ENCODE results near the gene SGCD. TPM values are rescaled to one million over a fixed set of nuclear protein-coding genes. Genes with fewer than 3 reads are reported as not detected.
"Not testable (repeated sequence)": the region's sequence is repeated elsewhere in the genome, so short reads cannot be mapped to it uniquely, and the experiment has no call there.

Gene SGCD
- total RNA-seq, 6 experiments from 2014 or later = 5.2 to 6.7 (median 6.4) TPM

DNA sequence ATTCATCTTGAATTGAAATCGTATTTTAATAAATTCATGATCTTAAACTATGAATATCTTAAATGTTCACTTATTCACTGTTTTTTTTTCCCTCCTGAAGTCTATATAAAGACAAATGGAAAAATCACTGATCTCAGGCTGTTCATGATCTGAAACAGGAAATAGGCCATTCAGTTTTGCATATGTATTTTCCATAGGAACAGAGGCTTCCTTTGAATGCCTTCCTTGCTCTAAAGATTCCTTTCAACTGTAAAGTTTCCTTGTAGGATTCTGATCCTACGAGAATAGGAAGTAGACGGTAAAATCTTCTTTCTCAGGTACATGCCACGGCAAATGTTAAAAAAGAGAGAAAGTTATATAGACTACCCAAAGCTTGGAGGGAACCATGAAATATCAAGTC, 328.8 kb downstream of the SGCD start:
- Mint-ChIP-seq H3K27ac (no peak overlapping the region), H3K4me3 (no peak overlapping the region), H3K27me3 (ENCODE audit: insufficient read depth) (no peaks in the 10 kb centered on the region), H3K36me3 (ENCODE audit: low read depth) (no peaks in the 10 kb centered on the region), H3K9me3 (peaks cover 5% of the 10 kb centered on the region), H3K4me1 (ENCODE audit: low read depth) (no peaks in the 10 kb centered on the region)
- DNase-seq = no peak
- TF ChIP-seq, protein P1, sequence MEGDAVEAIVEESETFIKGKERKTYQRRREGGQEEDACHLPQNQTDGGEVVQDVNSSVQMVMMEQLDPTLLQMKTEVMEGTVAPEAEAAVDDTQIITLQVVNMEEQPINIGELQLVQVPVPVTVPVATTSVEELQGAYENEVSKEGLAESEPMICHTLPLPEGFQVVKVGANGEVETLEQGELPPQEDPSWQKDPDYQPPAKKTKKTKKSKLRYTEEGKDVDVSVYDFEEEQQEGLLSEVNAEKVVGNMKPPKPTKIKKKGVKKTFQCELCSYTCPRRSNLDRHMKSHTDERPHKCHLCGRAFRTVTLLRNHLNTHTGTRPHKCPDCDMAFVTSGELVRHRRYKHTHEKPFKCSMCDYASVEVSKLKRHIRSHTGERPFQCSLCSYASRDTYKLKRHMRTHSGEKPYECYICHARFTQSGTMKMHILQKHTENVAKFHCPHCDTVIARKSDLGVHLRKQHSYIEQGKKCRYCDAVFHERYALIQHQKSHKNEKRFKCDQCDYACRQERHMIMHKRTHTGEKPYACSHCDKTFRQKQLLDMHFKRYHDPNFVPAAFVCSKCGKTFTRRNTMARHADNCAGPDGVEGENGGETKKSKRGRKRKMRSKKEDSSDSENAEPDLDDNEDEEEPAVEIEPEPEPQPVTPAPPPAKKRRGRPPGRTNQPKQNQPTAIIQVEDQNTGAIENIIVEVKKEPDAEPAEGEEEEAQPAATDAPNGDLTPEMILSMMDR (IDR thresholded peaks at IDR 0.05) = no peak

DNA sequence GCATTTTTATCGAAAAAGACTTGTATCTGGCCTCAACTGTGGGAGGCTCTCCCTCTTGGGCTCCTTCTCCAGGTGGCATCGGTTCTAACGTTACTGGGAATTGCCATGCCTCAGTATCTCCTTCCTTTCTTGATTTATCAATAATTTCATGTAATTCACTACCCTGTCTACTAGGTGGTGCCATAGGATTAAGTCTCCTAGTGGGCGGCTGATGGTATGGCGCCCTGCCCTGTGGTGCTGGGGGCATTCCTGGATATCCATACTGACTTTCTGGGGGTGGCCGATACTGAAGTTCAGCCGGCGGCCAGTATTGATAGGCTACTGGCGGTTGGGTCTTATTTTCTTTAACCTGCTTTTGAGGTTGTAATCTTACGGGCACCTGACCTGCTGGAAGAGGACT, 337.9 kb downstream of the SGCD start:
- H3K27me3 Mint-ChIP-seq (ENCODE audit: insufficient read depth); H3K4me3 Mint-ChIP-seq; H3K27ac Mint-ChIP-seq; H3K9me3 Mint-ChIP-seq; H3K36me3 Mint-ChIP-seq (ENCODE audit: low read depth); H3K4me1 Mint-ChIP-seq (ENCODE audit: low read depth); DNase-seq: not testable (repeated sequence)

DNA sequence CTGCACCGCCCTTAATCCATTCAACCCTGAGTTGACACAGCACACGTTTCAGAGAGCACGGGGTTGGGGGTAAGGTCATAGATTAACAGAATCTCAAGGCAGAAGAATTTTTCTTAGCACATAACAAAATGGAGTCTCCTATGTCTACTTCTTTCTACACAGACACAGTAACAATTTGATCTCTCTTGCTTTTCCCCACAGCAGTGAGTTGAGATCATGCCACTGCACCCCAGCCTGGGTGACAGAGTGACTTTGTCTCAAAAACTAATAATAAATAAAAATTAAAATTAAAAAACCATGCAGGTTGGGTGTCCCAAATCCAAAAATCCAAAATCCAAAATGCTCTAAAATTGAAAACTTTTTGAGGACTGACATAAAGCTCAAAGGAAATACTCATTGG, 339.7 kb downstream of the SGCD start:
- not testable (repeated sequence) for DNase-seq; H3K36me3 Mint-ChIP-seq (ENCODE audit: low read depth); H3K4me3 Mint-ChIP-seq; H3K27me3 Mint-ChIP-seq (ENCODE audit: insufficient read depth); H3K9me3 Mint-ChIP-seq; H3K27ac Mint-ChIP-seq; H3K4me1 Mint-ChIP-seq (ENCODE audit: low read depth)

DNA sequence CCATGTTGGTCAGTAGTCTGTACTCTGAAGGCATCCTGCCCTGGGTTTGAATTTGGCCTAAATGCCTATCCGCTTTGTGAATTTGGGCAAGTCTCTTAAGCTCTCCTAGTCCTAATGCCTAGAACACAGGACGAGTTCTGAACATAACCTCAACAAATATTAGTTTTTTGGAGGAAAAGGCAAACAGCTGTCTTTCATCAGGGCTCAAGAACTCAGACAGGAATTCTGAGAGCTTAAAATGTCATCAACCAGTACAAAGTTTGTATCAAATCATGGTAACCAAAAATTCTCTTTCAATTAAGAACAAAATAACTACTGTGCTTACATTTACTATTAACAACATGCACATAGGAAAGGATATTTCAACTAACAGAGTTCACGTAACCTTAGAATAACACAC, 340.7 kb downstream of the SGCD start:
- Mint-ChIP-seq H3K4me1 (ENCODE audit: low read depth) (no peaks in the 10 kb centered on the region), H3K27ac (no peak overlapping the region), H3K27me3 (ENCODE audit: insufficient read depth) (no peaks in the 10 kb centered on the region), H3K4me3 (no peak overlapping the region), H3K36me3 (ENCODE audit: low read depth) (no peaks in the 10 kb centered on the region), H3K9me3 (peaks cover 4% of the 10 kb centered on the region; the same call in 1 of the 2 replicates)
- TF ChIP-seq, protein P1 (IDR thresholded peaks at IDR 0.05) = no peak
- no peak for DNase-seq

DNA sequence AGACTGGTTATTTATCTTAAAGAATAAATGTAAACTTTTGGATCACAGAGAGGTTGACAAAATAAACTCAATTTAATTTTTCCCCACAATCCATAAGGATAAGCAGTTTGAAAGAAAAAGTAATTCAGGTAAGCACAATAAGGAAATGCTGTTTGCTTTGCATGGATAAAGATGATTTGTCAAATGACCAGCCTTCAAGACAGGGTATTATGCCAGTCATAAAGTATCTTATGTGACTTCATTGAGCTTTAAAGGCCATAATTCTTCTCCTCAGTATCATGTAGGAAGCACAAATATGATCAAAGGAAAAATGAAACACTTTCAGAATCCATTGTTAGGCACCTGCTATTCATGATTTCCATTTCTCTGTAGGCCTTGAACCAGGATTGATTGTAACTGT, 342.5 kb downstream of the SGCD start:
- no peaks in the 10 kb centered on the region for H3K4me1 Mint-ChIP-seq (ENCODE audit: low read depth)
- no peak overlapping the region for H3K27ac Mint-ChIP-seq
- H3K27me3 Mint-ChIP-seq (ENCODE audit: insufficient read depth) = no peaks in the 10 kb centered on the region; the same call in 1 of the 2 replicates
- DNase-seq = no peak
- H3K36me3 Mint-ChIP-seq (ENCODE audit: low read depth) = no peaks in the 10 kb centered on the region
- H3K9me3 Mint-ChIP-seq = peaks cover 5% of the 10 kb centered on the region; the same call in 1 of the 2 replicates
- TF ChIP-seq, protein P1 (IDR thresholded peaks at IDR 0.05) = no peak
- H3K4me3 Mint-ChIP-seq = no peak overlapping the region

DNA sequence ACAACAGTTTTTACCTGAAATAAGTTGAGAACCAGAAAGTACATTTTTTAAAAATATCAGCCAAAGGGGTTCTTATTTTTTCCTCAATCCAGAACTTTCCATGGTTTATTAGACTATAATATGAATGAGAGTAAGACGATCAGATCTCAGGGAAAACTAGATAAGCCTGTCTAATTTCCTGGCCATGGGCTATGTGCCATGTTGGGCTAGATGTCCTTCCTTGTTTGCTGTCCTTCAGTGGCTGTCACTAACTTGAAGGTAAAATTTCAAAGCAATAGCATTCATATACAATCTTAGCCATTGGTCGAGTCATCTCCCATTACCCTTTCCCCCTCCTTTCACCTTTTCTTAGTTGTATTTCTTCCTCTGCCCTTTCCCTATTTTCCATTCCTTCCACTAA, 343.7 kb downstream of the SGCD start:
- Mint-ChIP-seq H3K27me3 (ENCODE audit: insufficient read depth) (no peaks in the 10 kb centered on the region; the same call in 1 of the 2 replicates), H3K4me3 (no peak overlapping the region), H3K27ac (no peak overlapping the region), H3K9me3 (peaks cover 5% of the 10 kb centered on the region; the same call in 1 of the 2 replicates), H3K4me1 (ENCODE audit: low read depth) (no peaks in the 10 kb centered on the region), H3K36me3 (ENCODE audit: low read depth) (no peaks in the 10 kb centered on the region)
- no peak for DNase-seq
- TF ChIP-seq, protein P1 (IDR thresholded peaks at IDR 0.05) = no peak

DNA sequence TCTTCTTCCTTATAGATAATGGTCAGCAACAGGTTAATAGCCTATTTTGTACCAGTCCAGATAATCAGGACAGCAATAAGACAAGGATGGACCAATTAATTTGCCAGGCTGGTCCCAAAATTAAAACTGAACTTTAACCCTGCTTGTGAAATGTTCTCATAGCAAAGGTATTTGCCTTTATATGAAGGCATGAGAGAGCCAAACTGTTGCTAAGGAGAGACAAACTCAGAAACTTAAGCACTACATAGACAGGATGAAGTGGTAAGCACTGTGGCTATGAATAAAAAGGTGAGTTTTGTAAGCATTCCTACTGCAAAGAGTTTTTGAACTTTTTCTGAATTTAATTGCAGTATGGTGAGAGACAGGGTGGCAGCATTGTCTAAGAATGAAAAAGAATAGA, 348.4 kb downstream of the SGCD start:
- DNase-seq = no peak
- Mint-ChIP-seq H3K36me3 (ENCODE audit: low read depth) (no peaks in the 10 kb centered on the region), H3K9me3 (peaks cover 5% of the 10 kb centered on the region; the same call in 1 of the 2 replicates), H3K4me1 (ENCODE audit: low read depth) (no peaks in the 10 kb centered on the region; the same call in 1 of the 2 replicates), H3K4me3 (no peak overlapping the region), H3K27ac (no peak overlapping the region), H3K27me3 (ENCODE audit: insufficient read depth) (no peaks in the 10 kb centered on the region; the same call in none of the 2 replicates)
- TF ChIP-seq, protein P1 (IDR thresholded peaks at IDR 0.05) = no peak
